Thyroid gland (tissue), 4 donors: ENCODE results near the gene QRICH2.

Source experiments
- CTCF ChIP-seq, 6 experiments: fragments of 200-600 bp in 3 of 6; fragments of 450-650 bp in 3 of 6; sonication (generic) in 3 of 6; IDR thresholded peaks; one replicate each; pipeline ENCODE4 v1.5.1; 2016 to 2019; ENCODE audit warnings: antibody characterized with exemption in 6 of 6, mild to moderate bottlenecking in 2 of 6, inconsistent platforms in 1 of 6, moderate library complexity in 1 of 6
- POLR2A ChIP-seq, 2 donors: fragments of 450-650 bp; IDR thresholded peaks; one replicate each; pipeline ENCODE4 v1.6.1; 2017; ENCODE audit warnings: antibody characterized with exemption in 2 of 2, mild to moderate bottlenecking in 2 of 2, moderate library complexity in 1 of 2

DNA sequence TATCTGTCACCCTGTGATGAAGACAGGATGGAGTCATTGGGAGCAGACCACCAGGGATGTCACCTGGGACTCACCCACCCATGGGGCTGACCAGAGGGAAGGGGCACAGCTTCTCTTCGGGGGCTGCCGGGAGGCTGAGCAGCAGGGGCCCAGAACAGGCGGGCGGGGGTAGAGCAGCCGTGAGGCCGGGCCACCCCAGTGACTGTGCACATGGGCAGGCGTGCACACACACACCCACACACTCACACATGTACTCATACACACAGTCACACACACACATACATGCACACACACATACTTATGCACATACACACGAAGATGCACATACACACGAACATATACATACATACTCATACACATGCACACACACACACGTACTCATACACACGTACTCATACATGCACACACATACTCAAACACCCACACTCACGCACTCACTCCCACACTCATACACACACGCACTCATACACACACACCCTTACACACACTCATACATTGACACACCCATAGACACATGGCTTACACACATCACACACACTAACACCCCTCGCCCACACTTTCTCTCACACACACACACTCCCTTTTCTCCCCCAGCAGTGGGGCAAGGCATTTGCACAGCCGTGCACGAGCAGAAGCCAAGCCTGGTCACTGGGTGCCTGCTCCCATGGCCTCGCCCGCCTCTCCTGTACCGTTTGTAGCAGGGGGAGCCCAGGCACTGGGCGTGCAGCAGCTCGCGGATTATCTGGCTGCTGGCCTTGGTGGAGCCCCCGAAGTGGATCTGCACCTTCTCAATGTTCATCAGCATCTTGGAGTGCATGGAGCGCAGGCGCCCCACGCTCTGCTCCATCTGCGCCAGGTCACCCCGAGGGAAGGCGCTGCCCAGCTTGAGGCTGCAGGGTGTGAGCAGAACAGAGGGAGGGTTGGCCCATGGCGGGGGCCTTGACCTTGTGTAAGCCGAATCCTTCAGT, 30.5 kb downstream of the QRICH2 start:
- TF ChIP-seq CTCF (IDR thresholded peaks at IDR 0.05) (no peak), POLR2A (IDR thresholded peaks at IDR 0.05) (no peak)
